ENCODE measurements around the gene F13B. TPM values are rescaled to one million over a fixed set of nuclear protein-coding genes. Genes with fewer than 3 reads are reported as not detected.
"Not testable (repeated sequence)": the region's sequence is repeated elsewhere in the genome, so short reads cannot be mapped to it uniquely, and the experiment has no call there.

F13B gene
- total RNA-seq, 1 donor from 2014 or later = not detected

GRCh38 chr1:197101978-197102377 lies 34.9 kb upstream of the F13B start:
- Mint-ChIP-seq H3K36me3 (ENCODE audit: unreplicated experiment) (no peaks in the 10 kb centered on the region), H3K4me3 (ENCODE audit: unreplicated experiment) (no peak overlapping the region), H3K27me3 (ENCODE audit: unreplicated experiment) (no peaks in the 10 kb centered on the region), H3K27ac (ENCODE audit: unreplicated experiment) (no peak overlapping the region), H3K4me1 (ENCODE audit: low read depth, unreplicated experiment) (no peaks in the 10 kb centered on the region), H3K9me3 (ENCODE audit: unreplicated experiment) (no peaks in the 10 kb centered on the region)
- TF ChIP-seq CTCF (IDR thresholded peaks at IDR 0.05; ENCODE audit: partially characterized antibody, unreplicated experiment) = no peak
- no peak for DNase-seq

GRCh38 chr1:197100677-197101076 lies 33.6 kb upstream of the F13B start:
- no peak for TF ChIP-seq CTCF (IDR thresholded peaks at IDR 0.05; ENCODE audit: partially characterized antibody, unreplicated experiment)
- H3K27ac Mint-ChIP-seq (ENCODE audit: unreplicated experiment) = no peak overlapping the region
- no peak overlapping the region for H3K4me3 Mint-ChIP-seq (ENCODE audit: unreplicated experiment)
- H3K4me1 Mint-ChIP-seq (ENCODE audit: low read depth, unreplicated experiment) = no peaks in the 10 kb centered on the region
- no peaks in the 10 kb centered on the region for H3K27me3 Mint-ChIP-seq (ENCODE audit: unreplicated experiment)
- no peaks in the 10 kb centered on the region for H3K9me3 Mint-ChIP-seq (ENCODE audit: unreplicated experiment)
- no peak for DNase-seq
- no peaks in the 10 kb centered on the region for H3K36me3 Mint-ChIP-seq (ENCODE audit: unreplicated experiment)

- no peaks in the 10 kb centered on the region for H3K4me1 Mint-ChIP-seq (ENCODE audit: low read depth, unreplicated experiment)
- no peak overlapping the region for H3K4me3 Mint-ChIP-seq (ENCODE audit: unreplicated experiment)
- no peak overlapping the region for H3K27ac Mint-ChIP-seq (ENCODE audit: unreplicated experiment)
- DNase-seq = no peak
- no peaks in the 10 kb centered on the region for H3K36me3 Mint-ChIP-seq (ENCODE audit: unreplicated experiment)
- H3K27me3 Mint-ChIP-seq (ENCODE audit: unreplicated experiment) = no peaks in the 10 kb centered on the region
- no peak for TF ChIP-seq CTCF (IDR thresholded peaks at IDR 0.05; ENCODE audit: partially characterized antibody, unreplicated experiment)
- H3K9me3 Mint-ChIP-seq (ENCODE audit: unreplicated experiment) = no peaks in the 10 kb centered on the region
Observed at GRCh38 chr1:197099444-197099843, 32.4 kb upstream of the F13B start.

- H3K9me3 Mint-ChIP-seq (ENCODE audit: unreplicated experiment); H3K4me1 Mint-ChIP-seq (ENCODE audit: low read depth, unreplicated experiment); H3K36me3 Mint-ChIP-seq (ENCODE audit: unreplicated experiment); H3K27ac Mint-ChIP-seq (ENCODE audit: unreplicated experiment); H3K27me3 Mint-ChIP-seq (ENCODE audit: unreplicated experiment); H3K4me3 Mint-ChIP-seq (ENCODE audit: unreplicated experiment); DNase-seq: not testable (repeated sequence)
Observed at GRCh38 chr1:197096971-197097370, 29.9 kb upstream of the F13B start.

- H3K27ac Mint-ChIP-seq (ENCODE audit: unreplicated experiment) = no peak overlapping the region
- H3K27me3 Mint-ChIP-seq (ENCODE audit: unreplicated experiment) = no peaks in the 10 kb centered on the region
- H3K4me3 Mint-ChIP-seq (ENCODE audit: unreplicated experiment) = no peak overlapping the region
- TF ChIP-seq CTCF (IDR thresholded peaks at IDR 0.05; ENCODE audit: partially characterized antibody, unreplicated experiment) = no peak
- H3K9me3 Mint-ChIP-seq (ENCODE audit: unreplicated experiment) = peaks cover 2% of the 10 kb centered on the region
- no peaks in the 10 kb centered on the region for H3K36me3 Mint-ChIP-seq (ENCODE audit: unreplicated experiment)
- H3K4me1 Mint-ChIP-seq (ENCODE audit: low read depth, unreplicated experiment) = no peaks in the 10 kb centered on the region
- no peak for DNase-seq
Observed at GRCh38 chr1:197096137-197096536, 29.1 kb upstream of the F13B start.
